GM23248 (cell line): Measurements from ENCODE around the gene VRK2. TPM values are rescaled to one million over a fixed set of nuclear protein-coding genes. Genes with fewer than 3 reads are reported as not detected.
"Not testable (repeated sequence)": the region's sequence is repeated elsewhere in the genome, so short reads cannot be mapped to it uniquely, and the experiment has no call there.

Experiments
- DNase-seq: peaks from one replicate; pipeline ENCODE4 v3.0.0-alpha.2; 2015
- H2AFZ ChIP-seq: fragments of 200-600 bp; sonication (generic); 2 replicates; pipeline ENCODE4 v1.6.1; 2016; ENCODE audit warnings: antibody characterized with exemption
- H3F3A ChIP-seq: fragments of 200-600 bp; sonication (generic); 2 replicates; pipeline ENCODE4 v1.6.1; 2016; ENCODE audit warnings: mild to moderate bottlenecking, antibody characterized with exemption, mixed run types; ENCODE audit not compliant: insufficient read depth
- H3K27ac ChIP-seq: fragments of 200-600 bp; sonication (generic); 2 replicates; pipeline ENCODE4 v1.5.1; 2016; ENCODE audit warnings: mild to moderate bottlenecking
- H3K27me3 ChIP-seq: fragments of 200-600 bp; sonication (generic); replicated peaks from 2 replicates; pipeline ENCODE4 v1.6.1; 2016; ENCODE audit warnings: mild to moderate bottlenecking; ENCODE audit not compliant: insufficient read depth
- H3K36me3 ChIP-seq: fragments of 200-600 bp; sonication (generic); 2 replicates; pipeline ENCODE4 v1.6.1; 2016; ENCODE audit warnings: low read depth, mild to moderate bottlenecking
- H3K4me1 ChIP-seq: fragments of 200-600 bp; sonication (generic); 2 replicates; pipeline ENCODE4 v1.6.1; 2016; ENCODE audit warnings: mild to moderate bottlenecking; ENCODE audit not compliant: insufficient read depth
- H3K4me2 ChIP-seq: fragments of 200-600 bp; sonication (generic); one replicate; pipeline ENCODE4 v1.6.1; 2016; ENCODE audit warnings: mild to moderate bottlenecking; ENCODE audit not compliant: unreplicated experiment
- H3K4me3 ChIP-seq: fragments of 200-600 bp; sonication (generic); 2 replicates; pipeline ENCODE4 v1.5.1; 2016; ENCODE audit warnings: mild to moderate bottlenecking
- H3K79me2 ChIP-seq: fragments of 200-600 bp; sonication (generic); 2 replicates; pipeline ENCODE4 v1.6.1; 2016; ENCODE audit warnings: mild to moderate bottlenecking; ENCODE audit not compliant: insufficient read depth
- H3K9ac ChIP-seq: fragments of 200-600 bp; sonication (generic); 2 replicates; pipeline ENCODE4 v1.6.1; 2016; ENCODE audit warnings: mild to moderate bottlenecking
- H3K9me2 ChIP-seq: fragments of 200-600 bp; sonication (generic); 2 replicates; pipeline ENCODE4 v1.6.1; 2016; ENCODE audit warnings: mixed run types, mild to moderate bottlenecking, moderate library complexity; ENCODE audit not compliant: insufficient read depth
- H3K9me3 ChIP-seq: fragments of 200-600 bp; sonication (generic); one replicate; pipeline ENCODE4 v1.6.1; 2017; ENCODE audit warnings: low read depth
- H4K20me1 ChIP-seq: fragments of 200-600 bp; sonication (generic); 2 replicates; pipeline ENCODE4 v1.6.0; 2016; ENCODE audit not compliant: insufficient read depth
- EZH2 ChIP-seq: fragments of 200-600 bp; sonication (generic); IDR thresholded peaks from 2 replicates; pipeline ENCODE4 v1.6.1; 2018; ENCODE audit warnings: antibody characterized with exemption, mild to moderate bottlenecking; ENCODE audit not compliant: insufficient read depth, poor library complexity, severe bottlenecking
- EZH2phosphoT487 ChIP-seq: fragments of 200-600 bp; sonication (generic); IDR thresholded peaks from 2 replicates; pipeline ENCODE4 v1.6.1; 2018; ENCODE audit warnings: antibody characterized with exemption, moderate library complexity, mild to moderate bottlenecking, low read depth; ENCODE audit not compliant: insufficient read depth
- WGBS, 2 experiments: methylation state at CpG; one replicate each; pipeline ENCODE4 v1.1.6; 2015 to 2017; ENCODE audit warnings: low lambda C conversion rate in 2 of 2, low coverage in 1 of 2; ENCODE audit errors: missing lambda C conversion rate in 2 of 2; 5-methylcytosine and 5-hydroxymethylcytosine counted together
- in situ Hi-C: fragments of 300-500 bp; cut with MboI; formaldehyde crosslinking; loops from 2 replicates; pipeline ENCODE4 v1.15.0; 2020
- polyA plus RNA-seq: library from polyadenylated mRNA; unstranded; fragments of >200 nt; fragmentation: Nextera tagmentation; extraction: Ambion mirVana; gene quantifications from 2 replicates; pipeline ENCODE4 v1.2.1, GENCODE V29; 2016
- total RNA-seq: library from RNA; depleted of rRNA; stranded (reverse); fragments of >200 nt; shearing (Covaris generic); gene quantifications from 2 replicates; pipeline ENCODE4 v1.2.3, GENCODE V29; 2014

Gene VRK2
- total and polyA plus RNA-seq, 2 experiments from 2014 or later = 22.4 to 24.2 TPM

DNA sequence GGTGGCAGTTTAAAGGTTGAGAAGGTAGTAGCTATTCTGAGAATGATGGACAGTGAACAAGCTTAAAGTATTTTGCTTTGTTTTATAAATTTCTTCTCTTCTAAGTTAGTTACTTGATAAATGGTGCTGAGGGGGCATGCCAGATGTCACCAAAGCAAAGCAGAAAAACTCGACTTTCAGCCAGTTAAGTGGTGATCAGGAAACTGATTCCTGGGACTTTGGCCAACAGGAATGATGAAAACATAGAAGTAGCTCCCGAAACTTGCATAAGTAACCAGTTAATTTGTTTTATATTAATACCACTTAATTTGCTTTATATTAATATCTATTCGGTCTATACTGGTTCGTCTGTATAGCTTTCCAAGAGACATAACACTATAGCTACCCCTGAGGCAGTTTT lies 111.9 kb downstream of the VRK2 start:
- no peak overlapping the region for H3K27ac ChIP-seq
- H3F3A ChIP-seq = peaks cover 23% of the 10 kb centered on the region
- no peak for TF ChIP-seq EZH2
- no peak for TF ChIP-seq EZH2phosphoT487
- no peak for DNase-seq
- peaks cover 11% of the 10 kb centered on the region for H3K4me1 ChIP-seq
- H3K9me3 ChIP-seq = no peaks in the 10 kb centered on the region
- no peak overlapping the region for H3K9ac ChIP-seq
- peaks cover 29% of the 10 kb centered on the region for H3K36me3 ChIP-seq
- in situ Hi-C loops = no loop called here
- H4K20me1 ChIP-seq = no peaks in the 10 kb centered on the region
- H2AFZ ChIP-seq = no peak overlapping the region
- 79 to 86% methylated on average over 4 of the region's 4 CpGs for WGBS, 2 experiments
- no peaks in the 10 kb centered on the region for H3K27me3 ChIP-seq
- H3K9me2 ChIP-seq = no peaks in the 10 kb centered on the region
- H3K4me2 ChIP-seq = no peak overlapping the region
- no peaks in the 10 kb centered on the region for H3K79me2 ChIP-seq
- no peak overlapping the region for H3K4me3 ChIP-seq

DNA sequence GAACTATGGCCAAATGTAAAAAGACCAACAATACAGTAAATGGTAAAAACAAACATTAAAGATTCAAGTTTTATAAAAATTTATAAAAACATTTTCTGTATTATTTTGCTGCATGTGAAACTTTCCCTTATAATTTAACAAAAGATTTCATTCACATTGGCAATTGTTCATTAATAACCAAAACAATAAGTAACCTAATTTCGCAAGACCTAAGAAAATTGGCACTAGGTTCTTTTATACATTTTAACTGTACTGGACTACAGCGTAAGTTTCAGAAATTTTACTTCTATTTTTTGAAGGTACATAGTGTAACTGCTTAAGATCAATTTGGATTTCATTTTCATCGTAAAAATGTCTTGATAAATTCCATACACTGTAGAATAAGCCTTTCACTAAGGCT lies 117.3 kb downstream of the VRK2 start:
- H3F3A ChIP-seq = no peaks in the 10 kb centered on the region
- in situ Hi-C loops = no loop called here
- H3K9ac ChIP-seq = no peak overlapping the region
- H3K36me3 ChIP-seq = peaks cover 29% of the 10 kb centered on the region
- no peak for DNase-seq
- no peaks in the 10 kb centered on the region for H3K79me2 ChIP-seq
- H4K20me1 ChIP-seq = no peaks in the 10 kb centered on the region
- no peak overlapping the region for H2AFZ ChIP-seq
- WGBS, 2 experiments = 97 to 100% methylated on average over 3 of the region's 3 CpGs
- H3K9me2 ChIP-seq = no peaks in the 10 kb centered on the region
- H3K4me1 ChIP-seq = no peaks in the 10 kb centered on the region
- no peak overlapping the region for H3K4me3 ChIP-seq
- no peak overlapping the region for H3K4me2 ChIP-seq
- no peaks in the 10 kb centered on the region for H3K9me3 ChIP-seq
- TF ChIP-seq EZH2 (no peak), EZH2phosphoT487 (no peak)
- H3K27ac ChIP-seq = no peak overlapping the region
- H3K27me3 ChIP-seq = no peaks in the 10 kb centered on the region

DNA sequence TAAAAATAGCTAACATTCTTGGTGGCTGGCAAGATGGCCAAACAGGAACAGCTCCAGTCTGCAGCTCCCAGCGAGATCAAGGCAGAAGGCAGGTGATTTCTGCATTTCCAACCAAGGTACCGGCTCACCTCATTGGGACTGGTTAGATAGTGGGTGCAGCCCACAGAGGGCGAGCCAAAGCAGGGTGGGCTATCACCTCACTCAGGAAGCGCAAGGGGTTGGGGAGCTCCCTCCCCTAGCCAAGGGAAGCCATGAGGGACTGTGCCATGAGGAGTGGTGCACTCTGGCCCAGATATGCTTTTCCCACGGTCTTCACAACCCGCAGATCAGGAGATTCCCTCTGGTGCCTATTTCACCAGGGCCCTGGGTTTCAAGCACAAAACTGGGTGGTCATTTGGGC lies 121.5 kb downstream of the VRK2 start:
- H3K27me3 ChIP-seq, H3K79me2 ChIP-seq, DNase-seq, H3K27ac ChIP-seq, H3K4me3 ChIP-seq, H3K4me1 ChIP-seq, in situ Hi-C loops, H3K9ac ChIP-seq, H4K20me1 ChIP-seq, H2AFZ ChIP-seq, H3K9me2 ChIP-seq, H3F3A ChIP-seq, H3K4me2 ChIP-seq, H3K36me3 ChIP-seq, H3K9me3 ChIP-seq: not testable (repeated sequence)
- 97 to 98% methylated on average over 6 of the region's 6 CpGs for WGBS, 2 experiments

DNA sequence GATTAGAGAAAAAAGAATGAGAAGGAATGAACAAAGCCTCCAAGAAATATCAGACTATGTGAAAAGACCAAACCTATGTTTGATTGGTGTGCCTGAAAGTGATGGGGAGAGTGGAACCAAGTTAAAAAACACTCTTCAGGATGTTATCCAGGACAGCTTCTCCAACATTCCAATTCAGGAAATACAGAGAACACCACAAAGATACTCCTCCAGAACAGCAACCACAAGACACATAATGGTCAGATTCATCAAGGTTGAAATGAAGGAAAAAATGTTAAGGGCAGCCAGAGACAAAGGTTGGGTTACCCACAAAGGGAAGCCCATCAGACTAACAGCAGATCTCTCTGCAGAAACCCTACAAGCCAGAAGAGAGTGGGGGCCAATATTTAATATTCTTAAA lies 123.2 kb downstream of the VRK2 start:
- H3F3A ChIP-seq, H3K9ac ChIP-seq, H3K4me2 ChIP-seq, in situ Hi-C loops, H3K4me3 ChIP-seq, H3K27ac ChIP-seq, DNase-seq, H3K36me3 ChIP-seq, H3K79me2 ChIP-seq, H3K9me3 ChIP-seq, H4K20me1 ChIP-seq, H3K9me2 ChIP-seq, H3K4me1 ChIP-seq, H2AFZ ChIP-seq, H3K27me3 ChIP-seq: not testable (repeated sequence)

DNA sequence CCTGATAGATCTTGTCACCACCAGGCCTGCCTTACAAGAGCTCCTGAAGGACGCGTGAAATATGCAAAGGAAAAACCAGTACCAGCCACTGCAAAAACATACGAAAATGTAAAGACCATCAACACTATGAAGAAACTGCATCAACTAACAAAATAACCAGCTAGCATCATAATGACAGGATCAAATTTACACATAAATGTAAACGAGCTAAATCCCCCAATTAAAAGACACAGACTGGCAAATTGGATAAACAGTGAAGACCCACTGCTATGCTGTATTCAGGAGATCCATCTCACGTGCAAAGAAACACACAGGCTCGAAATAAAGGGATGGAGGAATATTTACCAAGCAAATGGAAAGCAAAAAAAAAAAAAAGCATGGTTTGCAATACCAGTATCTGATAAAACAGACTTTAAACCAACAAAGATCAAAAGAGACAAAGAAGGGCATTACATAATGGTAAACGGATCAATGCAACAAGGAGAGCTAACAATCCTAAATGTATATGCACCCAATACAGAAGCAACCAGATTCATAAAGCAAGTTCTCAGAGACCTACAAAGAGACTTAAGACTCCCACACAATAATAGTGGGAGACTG lies 123.8 kb downstream of the VRK2 start:
- H3K4me1 ChIP-seq, H3K9me3 ChIP-seq, H3K9me2 ChIP-seq, DNase-seq, H2AFZ ChIP-seq, H3K9ac ChIP-seq, H3K4me3 ChIP-seq, H3F3A ChIP-seq, in situ Hi-C loops, H3K36me3 ChIP-seq, H3K4me2 ChIP-seq, H3K79me2 ChIP-seq, H3K27me3 ChIP-seq, H4K20me1 ChIP-seq, H3K27ac ChIP-seq: not testable (repeated sequence)
- WGBS, 2 experiments = 90 to 92% methylated on average over 7 of the region's 7 CpGs

DNA sequence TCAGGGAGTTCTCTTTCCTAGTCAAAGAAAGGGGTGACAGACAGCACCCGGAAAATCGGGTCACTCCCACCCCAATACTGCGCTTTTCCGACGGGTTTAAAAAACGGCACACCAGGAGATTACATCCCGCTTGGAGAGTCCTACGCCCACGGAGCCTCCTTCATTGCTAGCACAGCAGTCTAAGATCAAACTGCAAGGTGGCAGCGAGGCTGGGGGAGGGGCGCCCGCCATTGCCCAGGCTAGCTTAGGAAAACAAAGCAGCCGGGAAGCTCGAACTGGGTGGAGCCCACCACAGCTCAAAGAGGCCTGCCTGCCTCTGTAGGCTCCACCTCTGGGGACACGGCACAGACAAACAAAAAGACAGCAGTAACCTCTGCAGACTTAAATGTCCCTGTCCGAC lies 125.2 kb downstream of the VRK2 start:
- WGBS, 2 experiments = 97 to 98% methylated on average over 15 to 16 of the region's 16 CpGs
- DNase-seq, H3K4me2 ChIP-seq, in situ Hi-C loops, H3K27ac ChIP-seq, H4K20me1 ChIP-seq, H3K9ac ChIP-seq, H3K4me3 ChIP-seq, H3K27me3 ChIP-seq, H3F3A ChIP-seq, H3K9me2 ChIP-seq, H3K36me3 ChIP-seq, H2AFZ ChIP-seq, H3K4me1 ChIP-seq, H3K79me2 ChIP-seq, H3K9me3 ChIP-seq: not testable (repeated sequence)

DNA sequence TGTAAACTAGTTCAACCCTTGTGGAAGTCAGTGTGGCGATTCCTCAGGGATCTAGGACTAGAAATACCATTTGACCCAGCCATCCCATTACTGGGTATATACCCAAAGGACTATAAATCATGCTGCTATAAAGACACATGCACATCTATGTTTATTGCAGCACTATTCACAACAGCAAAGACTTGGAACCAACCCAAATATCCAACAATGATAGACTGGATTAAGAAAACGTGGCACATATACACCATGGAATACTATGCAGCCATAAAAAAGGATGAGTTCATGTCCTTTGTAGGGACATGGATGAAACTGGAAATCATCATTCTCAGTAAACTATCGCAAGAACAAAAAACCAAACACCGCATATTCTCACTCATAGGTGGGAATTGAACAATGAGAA lies 130.6 kb downstream of the VRK2 start:
- H3K9ac ChIP-seq, H3F3A ChIP-seq, H3K4me1 ChIP-seq, H2AFZ ChIP-seq, DNase-seq, H3K36me3 ChIP-seq, H3K9me2 ChIP-seq, H3K27ac ChIP-seq, H3K4me2 ChIP-seq, H3K4me3 ChIP-seq, H3K79me2 ChIP-seq, H4K20me1 ChIP-seq, H3K9me3 ChIP-seq, H3K27me3 ChIP-seq, in situ Hi-C loops: not testable (repeated sequence)
- 83 to 87% methylated on average over 2 of the region's 4 CpGs for WGBS, 2 experiments
